RWPE2 (cell line): ENCODE measurements around the gene TRMU.

Source experiments
- ATAC-seq: fragments of 200-7000 bp; cut with Tn5 transposase; 3 replicates; pipeline ENCODE4 v1.9.1; 2021; ENCODE audit warnings: low read depth
- DNase-seq: peaks from one replicate; pipeline ENCODE4 v3.0.0-alpha.2; 2020; ENCODE audit warnings: low spot score
- H3K27ac ChIP-seq: fragments of 450-650 bp; 2 replicates; pipeline ENCODE4 v1.5.1; 2017; ENCODE audit warnings: mild to moderate bottlenecking; ENCODE audit not compliant: poor library complexity, severe bottlenecking
- H3K27me3 ChIP-seq: fragments of 250-450 bp; sonication (Bioruptor Pico); 2 replicates; pipeline ENCODE4 v1.5.1; 2021; ENCODE audit warnings: mild to moderate bottlenecking, moderate library complexity; ENCODE audit not compliant: insufficient read depth, poor library complexity, severe bottlenecking
- H3K36me3 ChIP-seq: fragments of 250-450 bp; sonication (Bioruptor Pico); 2 replicates; pipeline ENCODE4 v1.5.1; 2020; ENCODE audit warnings: low read depth, mild to moderate bottlenecking, moderate library complexity
- H3K4me1 ChIP-seq: fragments of 250-450 bp; sonication (Bioruptor Pico); 2 replicates; pipeline ENCODE4 v1.5.1; 2021; ENCODE audit warnings: mild to moderate bottlenecking, moderate library complexity; ENCODE audit not compliant: insufficient read depth, poor library complexity, severe bottlenecking
- H3K4me3 ChIP-seq: fragments of 250-450 bp; sonication (Bioruptor Pico); 2 replicates; pipeline ENCODE4 v1.5.1; 2021; ENCODE audit warnings: mild to moderate bottlenecking, moderate library complexity; ENCODE audit not compliant: severe bottlenecking
- H3K9me3 ChIP-seq: fragments of 250-450 bp; sonication (Bioruptor Pico); 2 replicates; pipeline ENCODE4 v1.5.1; 2021; ENCODE audit warnings: mild to moderate bottlenecking, moderate library complexity; ENCODE audit not compliant: severe bottlenecking
- CTCF ChIP-seq: fragments of 450-650 bp; IDR thresholded peaks from one replicate; pipeline ENCODE4 v1.5.1; 2017; ENCODE audit warnings: mild to moderate bottlenecking, moderate library complexity; ENCODE audit not compliant: poor library complexity, severe bottlenecking

The TRMU gene

GRCh38 chr22:46368871-46369715 lies 33.6 kb downstream of the TRMU start:
- TF ChIP-seq CTCF: no peak
- Histone ChIP-seq H3K27me3 (no peaks in the 10 kb centered on the region), H3K36me3 (peaks cover 32% of the 10 kb centered on the region), H3K27ac (no peak overlapping the region), H3K4me3 (no peak overlapping the region), H3K4me1 (no peaks in the 10 kb centered on the region), H3K9me3 (no peaks in the 10 kb centered on the region)
- DNase-seq (no peak), ATAC-seq (no peak)

GRCh38 chr22:46369716-46370583 lies 34.4 kb downstream of the TRMU start:
- Histone ChIP-seq H3K27me3 (no peaks in the 10 kb centered on the region), H3K9me3 (no peaks in the 10 kb centered on the region), H3K36me3 (peaks cover 24% of the 10 kb centered on the region), H3K4me1 (no peaks in the 10 kb centered on the region), H3K27ac (no peak overlapping the region), H3K4me3 (no peak overlapping the region)
- ATAC-seq (no peak), DNase-seq (no peak)
- TF ChIP-seq CTCF: no peak

- Histone ChIP-seq H3K9me3 (no peaks in the 10 kb centered on the region), H3K36me3 (peaks cover 21% of the 10 kb centered on the region), H3K4me3 (no peak overlapping the region), H3K27ac (no peak overlapping the region), H3K27me3 (no peaks in the 10 kb centered on the region), H3K4me1 (no peaks in the 10 kb centered on the region)
- TF ChIP-seq CTCF: no peak
- ATAC-seq (no peak), DNase-seq (no peak)
Observed at GRCh38 chr22:46370584-46371291, 35.2 kb downstream of the TRMU start.

- no peak for TF ChIP-seq CTCF
Observed at GRCh38 chr22:46371623-46372226, 36.2 kb downstream of the TRMU start.

More at GRCh38 chr22:46371623-46372226, 36.2 kb downstream of the TRMU start:
- DNase-seq (no peak), ATAC-seq (no peak)
- no peak overlapping the region for H3K27ac ChIP-seq
- peaks cover 26% of the 10 kb centered on the region for H3K36me3 ChIP-seq
- peaks cover 6% of the 10 kb centered on the region for H3K9me3 ChIP-seq
- H3K4me3 ChIP-seq: no peak overlapping the region
- H3K4me1 ChIP-seq: no peaks in the 10 kb centered on the region
- H3K27me3 ChIP-seq: no peaks in the 10 kb centered on the region
